Right forelimb (tissue), 1 donor: ENCODE results near the gene IRX1.
A peak's percentile ranks its signal among the peaks of the same experiment; 100 is the strongest.

Experiments used
- DNase-seq: peaks from one replicate; pipeline ENCODE4 v3.0.0-alpha.2; 2018

The IRX1 gene

GRCh38 chr5:3601061-3601710 is 5.6 kb downstream of the IRX1 start:
- no peak for DNase-seq

- peak; percentile 61 for DNase-seq
Observed at GRCh38 chr5:3601911-3602782, 6.5 kb downstream of the IRX1 start.

DNA sequence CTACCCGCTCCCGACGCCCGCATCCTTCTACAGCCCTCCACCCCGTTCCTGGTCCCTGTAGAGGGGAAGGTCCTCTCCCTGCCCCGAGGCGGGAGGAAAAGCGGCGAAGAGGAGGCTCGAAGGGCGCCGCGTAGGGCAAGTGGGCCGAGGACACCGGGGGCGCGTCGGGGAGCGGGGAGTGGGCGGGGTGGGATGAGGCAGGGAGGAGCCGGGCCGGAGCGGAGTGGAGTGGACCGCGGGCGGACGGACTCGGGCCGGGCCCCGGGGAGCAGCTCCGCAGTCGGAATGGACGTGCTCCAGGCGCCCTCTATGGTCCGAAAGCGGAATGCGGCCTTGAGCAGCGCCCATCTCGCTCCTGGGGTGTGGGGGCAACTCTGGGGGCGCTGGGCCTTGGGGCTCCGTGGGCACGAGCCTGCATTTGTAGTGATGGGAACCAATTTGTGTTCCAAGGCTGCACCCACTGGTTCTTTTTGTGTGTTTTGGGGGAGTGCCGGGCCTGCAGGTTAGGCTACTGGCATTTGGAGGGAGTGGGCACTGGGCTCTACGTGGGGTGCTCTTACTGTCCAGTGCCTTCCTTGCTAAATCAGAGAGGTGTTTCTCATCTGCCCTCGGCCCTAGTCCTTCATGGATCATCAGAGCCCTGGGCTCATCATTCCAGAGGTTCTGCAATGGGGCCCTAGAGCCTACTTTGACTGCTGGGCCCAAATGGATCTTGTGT is 7.3 kb downstream of the IRX1 start:
- DNase-seq = peak; percentile 65

- DNase-seq = no peak
Observed at GRCh38 chr5:3604501-3604900, 8.9 kb downstream of the IRX1 start.

- DNase-seq = no peak
Observed at GRCh38 chr5:3605298-3606010, 9.8 kb downstream of the IRX1 start.

DNA sequence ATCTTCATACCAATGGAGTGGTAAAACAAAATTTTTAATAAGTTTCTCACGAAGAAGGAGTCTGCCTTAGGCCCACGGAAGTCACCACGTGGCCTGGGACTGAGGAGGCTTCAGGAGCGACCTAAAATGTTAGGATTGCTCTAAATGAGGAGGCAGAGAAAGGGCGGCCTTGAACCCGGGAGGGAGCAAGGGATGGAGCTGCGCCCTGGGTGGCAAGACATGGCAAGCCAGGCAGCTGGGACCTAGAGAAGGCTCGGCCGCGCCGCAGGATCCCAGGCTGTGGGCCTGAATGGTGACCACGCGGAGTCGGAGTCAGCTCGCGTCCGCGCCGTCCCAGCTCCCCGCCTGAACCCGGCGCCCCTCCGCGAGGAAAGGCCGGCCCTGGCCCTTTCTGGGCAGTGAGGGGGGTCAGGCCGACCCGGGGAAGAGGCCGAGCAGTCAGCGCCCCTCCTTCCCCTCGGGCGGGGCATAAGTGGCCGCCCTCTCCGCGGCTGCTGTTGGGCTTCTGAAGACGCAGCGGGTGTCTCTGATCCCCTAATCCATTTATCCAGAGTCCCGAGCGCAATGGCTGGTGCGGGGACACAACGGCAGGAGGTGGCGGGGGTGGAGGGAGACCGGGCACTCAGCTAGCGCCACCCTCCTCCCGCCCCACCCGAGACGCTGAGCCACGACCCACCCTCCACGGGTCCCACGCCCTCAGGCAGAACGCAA is 10.6 kb downstream of the IRX1 start:
- DNase-seq = no peak

GRCh38 chr5:3607541-3608181 is 12.0 kb downstream of the IRX1 start:
- no peak for DNase-seq

DNA sequence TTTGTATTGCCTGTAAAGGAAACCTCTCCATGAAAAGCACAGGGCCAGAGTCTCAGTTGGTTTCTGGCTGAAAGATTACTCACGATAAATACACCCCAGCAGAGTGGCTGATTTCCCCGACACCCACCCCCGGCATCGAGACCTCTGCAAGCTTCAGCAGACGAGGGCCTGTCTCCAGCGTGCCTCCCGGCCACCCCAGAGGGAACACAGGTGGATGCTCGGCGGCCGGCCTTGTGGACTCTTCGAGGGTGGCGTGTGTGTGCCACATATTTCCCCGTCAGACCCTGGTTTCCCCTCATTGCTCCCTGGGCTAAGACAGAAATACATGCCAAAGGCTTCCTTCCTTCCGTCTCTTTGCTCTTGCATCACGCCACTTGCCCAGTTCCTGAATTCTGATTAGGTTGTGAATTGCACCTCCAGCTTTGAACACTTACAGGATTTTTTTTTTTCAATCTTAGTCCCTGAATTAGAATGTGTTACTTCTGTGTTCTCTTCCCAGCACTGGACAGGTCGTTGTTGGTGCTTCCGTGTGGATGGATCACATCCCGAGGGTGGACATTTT is 13.6 kb downstream of the IRX1 start:
- DNase-seq = no peak

DNA sequence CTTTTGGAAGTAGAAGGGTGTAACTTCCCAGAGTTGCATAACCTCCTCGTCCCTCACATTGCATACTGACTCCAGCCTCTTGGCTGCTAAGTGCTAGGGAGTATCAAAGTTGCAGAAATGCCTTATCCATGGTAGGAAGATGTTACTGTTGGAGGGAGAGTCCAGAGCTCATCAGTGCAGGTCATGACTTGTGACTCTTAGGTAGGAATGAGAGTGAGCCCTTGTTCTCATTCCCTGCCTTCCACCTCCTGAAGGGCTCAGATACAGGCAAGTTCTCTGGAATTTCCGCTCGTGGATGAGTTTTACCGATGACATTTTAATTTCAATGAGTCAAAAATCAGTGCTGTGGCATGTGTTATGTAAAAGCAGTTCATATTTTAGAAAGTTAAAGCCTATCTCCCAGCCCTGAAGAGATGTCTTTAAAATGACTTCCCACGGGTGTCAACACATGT is 17.0 kb downstream of the IRX1 start:
- no peak for DNase-seq

DNA sequence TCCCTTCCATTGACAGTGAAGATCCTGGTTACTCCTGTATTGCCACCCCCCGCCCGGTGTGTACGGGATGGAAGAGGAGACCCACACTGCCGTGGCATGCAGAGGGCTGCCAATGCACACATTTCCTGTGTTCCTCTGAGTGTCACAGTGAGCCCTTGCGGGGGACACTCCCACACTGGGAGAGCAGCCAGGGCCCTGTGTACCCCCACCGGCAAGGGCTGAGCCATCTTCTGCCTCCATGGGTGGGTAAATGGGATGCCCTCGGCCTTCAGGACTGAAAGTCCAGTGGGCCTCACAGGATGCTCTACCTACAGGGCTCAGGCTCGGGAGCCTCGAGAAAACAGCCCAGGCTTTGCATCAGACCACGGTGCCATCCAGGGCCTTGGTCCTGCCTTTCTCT is 18.1 kb downstream of the IRX1 start:
- DNase-seq = no peak

GRCh38 chr5:3615217-3615616 is 19.6 kb downstream of the IRX1 start:
- DNase-seq = no peak

DNA sequence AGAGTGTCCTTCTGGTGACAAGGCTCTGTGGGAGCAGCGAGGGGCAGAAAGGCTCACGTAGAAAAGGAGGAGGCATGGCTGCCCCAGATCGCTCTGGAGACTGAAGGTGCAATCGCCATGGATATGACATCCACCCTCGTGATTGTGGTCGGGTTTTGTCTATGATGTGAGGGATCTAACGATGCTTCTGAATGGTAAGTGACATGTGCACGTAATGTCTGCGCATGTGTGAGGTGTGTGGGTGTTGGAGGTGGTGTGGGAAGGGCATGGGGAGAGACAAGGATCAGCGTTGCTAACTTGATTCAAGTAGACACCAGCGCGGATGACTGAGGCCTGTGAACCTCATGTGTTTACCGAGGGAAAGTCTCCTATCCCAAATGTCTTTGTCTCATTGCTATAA is 20.2 kb downstream of the IRX1 start:
- no peak for DNase-seq

- no peak for DNase-seq
Observed at GRCh38 chr5:3619579-3619978, 23.9 kb downstream of the IRX1 start.

DNA sequence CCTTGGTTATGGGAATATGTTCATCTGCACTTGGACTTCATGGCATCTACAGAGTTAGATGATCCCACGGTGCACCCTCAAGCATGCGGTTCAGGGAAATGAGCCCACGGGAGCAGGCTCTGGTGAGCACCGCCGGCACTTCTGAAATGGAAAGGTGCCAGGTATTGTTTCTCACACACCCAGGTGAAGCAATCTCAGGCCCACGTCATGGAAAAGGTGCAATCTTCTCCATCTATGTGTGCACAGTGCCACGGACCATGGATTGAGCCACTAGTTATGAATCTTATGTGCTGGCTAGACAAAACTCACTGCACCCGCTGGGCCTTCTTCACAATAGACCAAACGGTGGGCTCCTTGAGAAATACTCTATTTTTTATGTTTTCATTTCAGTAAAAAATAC is 27.3 kb downstream of the IRX1 start:
- DNase-seq = no peak

GRCh38 chr5:3625626-3626025 is 30.0 kb downstream of the IRX1 start:
- no peak for DNase-seq

- no peak for DNase-seq
Observed at GRCh38 chr5:3634061-3634460, 38.4 kb downstream of the IRX1 start.

GRCh38 chr5:3639175-3639574 is 43.5 kb downstream of the IRX1 start:
- DNase-seq = no peak

- DNase-seq = no peak
Observed at GRCh38 chr5:3642231-3642630, 46.6 kb downstream of the IRX1 start.

DNA sequence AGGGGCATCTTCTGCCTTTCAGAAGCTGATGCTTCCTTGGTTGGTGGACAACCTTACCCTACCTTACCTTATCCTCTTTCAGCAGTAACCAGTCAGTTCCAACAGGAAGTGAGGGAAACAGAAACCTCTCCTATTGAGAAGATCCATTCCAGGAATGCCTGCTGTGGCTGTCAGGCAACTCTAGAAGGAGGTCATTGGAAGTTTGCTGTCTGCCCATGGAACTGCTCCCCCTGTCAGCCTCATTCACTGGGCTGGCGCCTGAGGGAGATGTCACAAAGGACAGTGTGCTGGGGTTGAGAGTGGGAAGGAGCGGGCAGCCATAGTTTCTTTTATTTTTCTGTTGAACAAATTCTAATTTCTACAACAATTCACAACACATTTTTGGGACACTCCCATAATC is 54.7 kb downstream of the IRX1 start:
- no peak for DNase-seq

DNA sequence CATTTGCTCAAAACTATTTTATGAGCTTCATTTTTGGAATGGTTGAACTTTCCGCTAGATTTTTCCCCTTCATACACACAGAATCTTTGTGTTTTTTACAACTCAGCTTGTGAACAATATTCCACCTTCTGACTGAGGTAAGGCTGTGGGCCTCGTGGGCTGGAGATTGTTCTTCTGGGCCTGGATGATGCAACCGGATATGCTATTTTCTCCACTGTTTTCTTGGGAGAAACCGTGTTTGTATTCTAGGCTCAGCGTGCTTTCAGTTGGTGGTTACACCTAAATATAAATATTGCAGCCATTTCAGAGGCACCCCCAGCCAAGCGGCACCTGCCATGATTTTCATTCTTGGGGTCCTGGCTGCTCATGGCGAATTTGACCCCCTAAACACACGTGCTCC is 55.2 kb downstream of the IRX1 start:
- no peak for DNase-seq
